DMS153 treated with DMSO at 0.1 percent for 48 hours (cell line): ENCODE measurements around the gene NUS1.
"Not testable (repeated sequence)": the region's sequence is repeated elsewhere in the genome, so short reads cannot be mapped to it uniquely, and the experiment has no call there.

Experiments used
- DNase-seq: peaks from one replicate; lab custom pipeline; 2025; ENCODE audit not compliant: unreplicated experiment; lab: John Stamatoyannopoulos, UW

The NUS1 gene

GRCh38 chr6:117711369-117711768 lies 36.1 kb downstream of the NUS1 start:
- DNase-seq = no peak

GRCh38 chr6:117718895-117719294 lies 43.6 kb downstream of the NUS1 start:
- no peak for DNase-seq

GRCh38 chr6:117721520-117721919 lies 46.3 kb downstream of the NUS1 start:
- DNase-seq = not testable (repeated sequence)

GRCh38 chr6:117728626-117729025 lies 53.4 kb downstream of the NUS1 start:
- DNase-seq = no peak

- no peak for DNase-seq
These were observed 54.3 kb downstream of the NUS1 start for GRCh38 chr6:117729613-117730012.

- no peak for DNase-seq
These were observed 58.1 kb downstream of the NUS1 start for GRCh38 chr6:117733341-117733740.

GRCh38 chr6:117739869-117740268 lies 64.6 kb downstream of the NUS1 start:
- no peak for DNase-seq

- DNase-seq = no peak
These were observed 65.3 kb downstream of the NUS1 start for GRCh38 chr6:117740605-117741004.

GRCh38 chr6:117750675-117751074 lies 75.4 kb downstream of the NUS1 start:
- not testable (repeated sequence) for DNase-seq
